ENCODE results near the gene RAVER1. TPM values are rescaled to one million over a fixed set of nuclear protein-coding genes. Genes with fewer than 3 reads are reported as not detected.
A peak's percentile ranks its signal among the peaks of the same experiment; 100 is the strongest.

The RAVER1 gene
- total and polyA plus RNA-seq, 4 experiments from 2014 or later, result 6.8 to 56.1 (median 37.2) TPM

- Mint-ChIP-seq H3K4me3 (no peak overlapping the region), H3K27ac (no peak overlapping the region), H3K27me3 (no peaks in the 10 kb centered on the region), H3K9me3 (no peaks in the 10 kb centered on the region), H3K36me3 (peaks cover 6 to 34% of the 10 kb centered on the region in 2 donors), H3K4me1 (peaks cover 4 to 23% (median 9%) of the 10 kb centered on the region in 4 donors)
- Histone ChIP-seq H3K36me3 (ENCODE audit: insufficient read depth, low read length) (peaks cover 61% of the 10 kb centered on the region), H3K4me1 (ENCODE audit: insufficient read depth, low read length) (peaks cover 14% of the 10 kb centered on the region), H3K4me3 (ENCODE audit: low read length in 2 of 2) (no peak overlapping the region), H3K9me3 (ENCODE audit: control insufficient read depth in 1 of 2, low read length in 2 of 2) (no peaks in the 10 kb centered on the region), H3K27ac (ENCODE audit: low read depth, low read length) (no peak overlapping the region), H3K27me3 (ENCODE audit: insufficient read depth, low read length) (no peaks in the 10 kb centered on the region)
- CTCF ChIA-PET (ENCODE audit: partially characterized antibody), result interaction anchor here (0.6 kb wide), 1 partner anchor 16 kb away, joined by 3 read pairs; no protein-coding TSS in a partner anchor
- intact Hi-C loops (cut with micrococcal nuclease), result no loop called here
- POLR2A ChIA-PET (ENCODE audit: partially characterized antibody), result no interaction called here
- DNase-seq, result no peak
Observed at GRCh38 chr19:10327793-10328192, 5.5 kb downstream of the RAVER1 start.

DNA sequence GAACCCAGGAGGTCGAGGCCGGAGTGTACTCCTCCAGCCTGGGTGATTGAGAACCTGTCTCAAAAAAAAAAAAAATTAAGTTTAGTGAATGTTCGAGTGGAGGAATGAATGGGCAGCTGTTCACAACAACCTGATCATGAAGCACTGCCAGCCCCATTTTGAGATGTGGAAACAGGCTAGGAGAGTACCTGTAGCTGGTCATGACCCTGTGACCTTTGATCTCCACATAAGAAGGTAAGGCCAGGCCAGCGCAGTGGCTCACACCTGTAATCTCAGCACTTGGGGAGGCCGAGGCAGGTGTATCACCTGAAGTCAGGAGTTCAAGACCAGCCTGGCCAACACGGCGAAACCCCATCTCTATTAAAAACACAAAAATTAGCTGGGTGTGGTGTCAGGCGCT is 7.6 kb downstream of the RAVER1 start:
- ChIA-PET CTCF (ENCODE audit: partially characterized antibody) (interaction anchor here (0.9 to 2.0 kb wide), 2 partner anchors 56 to 65 kb away, joined by 3 to 5 read pairs; no protein-coding TSS in a partner anchor), POLR2A (ENCODE audit: partially characterized antibody) (interaction anchor here (1.2 kb wide), 1 partner anchor 10 kb away, joined by 3 read pairs; the partner anchor contains the start of gene FDX2)
- Histone ChIP-seq H3K27ac (ENCODE audit: low read depth, low read length) (no peak overlapping the region), H3K36me3 (ENCODE audit: insufficient read depth, low read length) (peaks cover 80% of the 10 kb centered on the region), H3K4me3 (ENCODE audit: low read length in 2 of 2) (no peak overlapping the region), H3K4me1 (ENCODE audit: insufficient read depth, low read length) (no peaks in the 10 kb centered on the region), H3K27me3 (ENCODE audit: insufficient read depth, low read length) (no peaks in the 10 kb centered on the region), H3K9me3 (ENCODE audit: control insufficient read depth in 1 of 2, low read length in 2 of 2) (no peaks in the 10 kb centered on the region)
- Mint-ChIP-seq H3K4me1 (peaks cover 0 to 13% (median 3%) of the 10 kb centered on the region in 4 donors), H3K9me3 (peaks cover 0 to 2% (median 0%) of the 10 kb centered on the region in 8 donors), H3K27ac (no peak overlapping the region), H3K27me3 (no peaks in the 10 kb centered on the region), H3K36me3 (peaks cover 11 to 35% of the 10 kb centered on the region in 2 donors), H3K4me3 (no peak overlapping the region)
- DNase-seq, result no peak
- intact Hi-C loops (cut with micrococcal nuclease), result no loop called here

GRCh38 chr19:10321874-10322835 is 11.2 kb downstream of the RAVER1 start:
- POLR2A ChIA-PET (ENCODE audit: partially characterized antibody), result interaction anchor here (1.1 to 1.4 kb wide), 2 partner anchors 11 to 33 kb away, joined by 3 to 4 read pairs; partner anchors contain the start of genes ICAM5 and RAVER1
- H3K36me3 ChIP-seq (ENCODE audit: insufficient read depth, low read length), result peaks cover 64% of the 10 kb centered on the region
- H3K27ac ChIP-seq (ENCODE audit: low read depth, low read length), result no peak overlapping the region
- Mint-ChIP-seq H3K4me1 (peaks cover 0 to 3% (median 3%) of the 10 kb centered on the region in 4 donors), H3K9me3 (peaks cover 0 to 2% (median 0%) of the 10 kb centered on the region in 8 donors), H3K27ac (peak overlapping the region in 4 of 7 donors; percentile 15 to 72 (median 51)), H3K27me3 (no peaks in the 10 kb centered on the region), H3K4me3 (no peak overlapping the region), H3K36me3 (peaks cover 12 to 37% of the 10 kb centered on the region in 2 donors)
- no peaks in the 10 kb centered on the region for H3K4me1 ChIP-seq (ENCODE audit: insufficient read depth, low read length)
- no peak for DNase-seq
- H3K27me3 ChIP-seq (ENCODE audit: insufficient read depth, low read length), result no peaks in the 10 kb centered on the region
- intact Hi-C loops (cut with micrococcal nuclease), result no loop called here
- H3K9me3 ChIP-seq (ENCODE audit: control insufficient read depth in 1 of 2, low read length in 2 of 2), result no peaks in the 10 kb centered on the region
- CTCF ChIA-PET (ENCODE audit: partially characterized antibody), result no interaction called here
- no peak overlapping the region for H3K4me3 ChIP-seq (ENCODE audit: low read length in 2 of 2)

- ChIA-PET POLR2A (ENCODE audit: partially characterized antibody) (interaction anchor here (1.1 to 1.4 kb wide), 2 partner anchors 9 to 32 kb away, joined by 3 to 4 read pairs; partner anchors contain the start of gene ICAM5), CTCF (ENCODE audit: partially characterized antibody) (interaction anchor here (1.5 kb wide), 1 partner anchor 67 kb away, joined by 3 read pairs; no protein-coding TSS in a partner anchor)
- H3K4me1 ChIP-seq (ENCODE audit: insufficient read depth, low read length), result no peaks in the 10 kb centered on the region
- H3K9me3 Mint-ChIP-seq, result peaks cover 0 to 2% (median 0%) of the 10 kb centered on the region in 8 donors
- no peaks in the 10 kb centered on the region for H3K9me3 ChIP-seq (ENCODE audit: control insufficient read depth in 1 of 2, low read length in 2 of 2)
- H3K27me3 ChIP-seq (ENCODE audit: insufficient read depth, low read length), result no peaks in the 10 kb centered on the region
- peaks cover 0 to 3% (median 3%) of the 10 kb centered on the region in 4 donors for H3K4me1 Mint-ChIP-seq
- H3K36me3 Mint-ChIP-seq, result peaks cover 12 to 34% of the 10 kb centered on the region in 2 donors
- H3K4me3 Mint-ChIP-seq, result no peak overlapping the region
- no peak for DNase-seq
- intact Hi-C loops (cut with micrococcal nuclease), result no loop called here
- peak overlapping the region in 1 of 7 donors; percentile 72 for H3K27ac Mint-ChIP-seq
- H3K27ac ChIP-seq (ENCODE audit: low read depth, low read length), result no peak overlapping the region
- H3K36me3 ChIP-seq (ENCODE audit: insufficient read depth, low read length), result peaks cover 61% of the 10 kb centered on the region
- H3K4me3 ChIP-seq (ENCODE audit: low read length in 2 of 2), result no peak overlapping the region
- H3K27me3 Mint-ChIP-seq, result no peaks in the 10 kb centered on the region
Observed at GRCh38 chr19:10321417-10321797, 11.9 kb downstream of the RAVER1 start.

- POLR2A ChIA-PET (ENCODE audit: partially characterized antibody), result interaction anchor here (1.1 to 1.4 kb wide), 2 partner anchors 10 to 31 kb away, joined by 3 to 4 read pairs; partner anchors contain the start of gene ICAM5
- Histone ChIP-seq H3K9me3 (ENCODE audit: control insufficient read depth in 1 of 2, low read length in 2 of 2) (no peaks in the 10 kb centered on the region), H3K27ac (ENCODE audit: low read depth, low read length) (no peak overlapping the region), H3K36me3 (ENCODE audit: insufficient read depth, low read length) (peaks cover 59% of the 10 kb centered on the region), H3K4me1 (ENCODE audit: insufficient read depth, low read length) (peaks cover 6% of the 10 kb centered on the region), H3K4me3 (ENCODE audit: low read length in 2 of 2) (no peak overlapping the region), H3K27me3 (ENCODE audit: insufficient read depth, low read length) (no peaks in the 10 kb centered on the region)
- Mint-ChIP-seq H3K4me1 (peaks cover 4 to 9% (median 6%) of the 10 kb centered on the region in 4 donors), H3K27me3 (no peaks in the 10 kb centered on the region), H3K36me3 (peaks cover 12 to 37% of the 10 kb centered on the region in 2 donors), H3K27ac (no peak overlapping the region), H3K4me3 (no peak overlapping the region), H3K9me3 (peaks cover 0 to 2% (median 0%) of the 10 kb centered on the region in 8 donors)
- no peak for DNase-seq
- intact Hi-C loops (cut with micrococcal nuclease), result no loop called here
- CTCF ChIA-PET (ENCODE audit: partially characterized antibody), result interaction anchor here (0.7 to 1.5 kb wide), 2 partner anchors 12 to 68 kb away, joined by 3 to 4 read pairs; no protein-coding TSS in a partner anchor
Observed at GRCh38 chr19:10320602-10321416, 12.5 kb downstream of the RAVER1 start.

DNA sequence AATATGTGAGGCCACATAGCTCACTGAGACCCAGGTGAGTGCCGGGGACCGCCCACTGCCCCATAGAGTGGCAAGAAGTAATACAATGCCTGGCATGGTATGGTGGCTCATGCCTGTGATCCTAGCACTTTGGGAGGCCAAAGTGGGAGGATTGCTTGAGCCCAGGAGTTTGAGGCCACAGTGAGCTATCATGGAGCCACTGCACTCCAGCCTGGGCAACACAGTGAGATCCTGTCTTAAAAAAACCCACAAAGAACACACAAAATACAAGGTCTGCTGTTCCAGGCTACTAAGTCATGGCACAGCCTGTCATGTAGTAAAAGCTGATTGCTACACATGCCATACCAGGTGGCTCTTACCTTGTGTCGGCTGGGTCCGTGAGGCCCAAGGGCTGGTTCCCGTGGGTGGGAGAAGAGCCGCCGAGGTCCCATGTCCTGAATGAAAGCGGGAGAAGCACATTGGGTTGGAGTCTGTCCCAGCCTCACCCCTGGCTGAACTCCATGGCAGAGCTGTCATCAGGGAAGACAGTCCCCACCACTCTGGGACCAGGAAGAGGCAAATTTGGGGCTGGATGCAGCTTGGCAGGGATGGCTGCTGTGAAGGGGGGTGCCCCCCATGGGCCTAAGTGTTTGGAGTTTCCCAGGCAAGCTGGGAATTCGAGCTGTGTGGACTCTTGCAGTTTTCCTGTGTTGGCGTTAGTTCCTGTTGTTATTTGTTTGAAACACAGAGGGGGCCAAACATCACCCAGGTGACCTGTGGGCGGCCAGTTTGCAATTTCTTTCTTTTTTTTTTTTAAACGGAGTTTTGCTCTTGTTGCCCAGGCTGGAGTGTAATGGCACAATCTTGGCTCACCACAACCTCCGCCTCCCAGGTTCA is 14.3 kb downstream of the RAVER1 start:
- Mint-ChIP-seq H3K27me3 (no peaks in the 10 kb centered on the region), H3K9me3 (peaks cover 0 to 4% (median 0%) of the 10 kb centered on the region in 8 donors), H3K36me3 (peaks cover 12 to 32% of the 10 kb centered on the region in 2 donors), H3K4me1 (peaks cover 11 to 23% (median 13%) of the 10 kb centered on the region in 4 donors), H3K4me3 (no peak overlapping the region), H3K27ac (no peak overlapping the region)
- H3K4me3 ChIP-seq (ENCODE audit: low read length in 2 of 2), result no peak overlapping the region
- no peaks in the 10 kb centered on the region for H3K9me3 ChIP-seq (ENCODE audit: control insufficient read depth in 1 of 2, low read length in 2 of 2)
- peaks cover 17% of the 10 kb centered on the region for H3K4me1 ChIP-seq (ENCODE audit: insufficient read depth, low read length)
- no peaks in the 10 kb centered on the region for H3K27me3 ChIP-seq (ENCODE audit: insufficient read depth, low read length)
- POLR2A ChIA-PET (ENCODE audit: partially characterized antibody), result interaction anchor here (0.7 to 1.8 kb wide), 4 partner anchors 12 to 61 kb away, joined by 3 to 4 read pairs (median 4); partner anchors contain the start of genes ICAM1, ICAM5 and TYK2
- intact Hi-C loops (cut with micrococcal nuclease), result no loop called here
- CTCF ChIA-PET (ENCODE audit: partially characterized antibody), result interaction anchor here (1.0 kb wide), 1 partner anchor 12 kb away, joined by 3 read pairs; no protein-coding TSS in a partner anchor
- no peak overlapping the region for H3K27ac ChIP-seq (ENCODE audit: low read depth, low read length)
- no peak for DNase-seq
- peaks cover 43% of the 10 kb centered on the region for H3K36me3 ChIP-seq (ENCODE audit: insufficient read depth, low read length)
